HepG2 (cell line): ENCODE measurements around the gene SMIM13. TPM values are rescaled to one million over a fixed set of nuclear protein-coding genes. Genes with fewer than 3 reads are reported as not detected.

ENCODE experiments used
- ATAC-seq: fragments of 200-7000 bp; cut with Tn5 transposase; 3 replicates; pipeline ENCODE4 v1.9.1; 2020; ENCODE audit warnings: mild to moderate bottlenecking, moderate library complexity
- BruUV-seq: library from RNA; stranded (reverse); fragments of 400-500 nt; replicated peaks from 2 replicates; lab custom pipeline; 2021; lab: Mats Ljungman, UMichigan
- CTCF ChIA-PET: fragments of 300-600 bp; formaldehyde crosslinking; extraction: SDS; loops from one replicate; lab custom pipeline; 2021; ENCODE audit warnings: low total read pairs, inconsistent platforms, low intra/inter-chr PET ratio; lab: Yijun Ruan, JAX
- POLR2A ChIA-PET: fragments of 350-600 bp; sonication (Branson Sonifier 250); formaldehyde crosslinking; loops from one replicate; lab custom pipeline; 2020; ENCODE audit warnings: antibody characterized with exemption, inconsistent platforms; lab: Yijun Ruan, JAX
- DNase-seq: peaks from one replicate; pipeline ENCODE4 v3.0.0-alpha.2; 2015; ENCODE audit warnings: low spot score
- FAIRE-seq: peaks from 3 replicates; lab custom pipeline; 2011; peaks lifted over from hg19 to GRCh38; lab: Jason Lieb, UNC
- H2AFZ ChIP-seq: one replicate; pipeline ENCODE4 v1.6.1; 2011; ENCODE audit warnings: low read length, inconsistent platforms
- H3K27ac ChIP-seq: fragments of 300-600 bp; 3 replicates; pipeline ENCODE4 v1.8.0; 2011; ENCODE audit warnings: mixed run types, mild to moderate bottlenecking, mixed read lengths, low read length, inconsistent platforms; ENCODE audit not compliant: insufficient read depth; ENCODE audit errors: extremely low read length
- H3K27me3 ChIP-seq, 2 experiments: fragments of 200-600 bp in 1 of 2; 2 replicates in 1 of 2; 3 replicates in 1 of 2; pipeline versions ENCODE4 v1.6.0 to v1.8.0; 2011; ENCODE audit warnings: low read length in 2 of 2, mild to moderate bottlenecking in 2 of 2, moderate library complexity in 2 of 2, inconsistent platforms in 1 of 2; ENCODE audit not compliant: insufficient read depth in 2 of 2, control insufficient read depth in 1 of 2
- H3K36me3 ChIP-seq, 2 experiments: fragments of 200-600 bp in 1 of 2; replicated peaks in 1 of 2; 2 replicates in 1 of 2; 3 replicates in 1 of 2; pipeline versions ENCODE4 v1.5.1 to v1.8.0; 2011; ENCODE audit warnings: low read length in 2 of 2, inconsistent platforms in 1 of 2; ENCODE audit not compliant: insufficient read depth in 2 of 2, control insufficient read depth in 1 of 2
- H3K4me1 ChIP-seq: 2 replicates; pipeline ENCODE4 v1.5.1; 2012; ENCODE audit warnings: low read length, inconsistent platforms; ENCODE audit not compliant: insufficient read depth
- H3K4me2 ChIP-seq: 2 replicates; pipeline ENCODE4 v1.6.0; 2011; ENCODE audit warnings: low read depth, low read length, inconsistent platforms
- H3K4me3 ChIP-seq, 3 experiments: fragments of 200-600 bp in 1 of 3; sonication (generic), shearing (Covaris generic) in 1 of 3; replicated peaks in 1 of 3; 2 replicates each; pipeline ENCODE4 v1.5.1; 2011 to 2016; ENCODE audit warnings: low read length in 3 of 3, inconsistent platforms in 2 of 3, low read depth in 2 of 3, mild to moderate bottlenecking in 2 of 3, control low read depth in 1 of 3, mixed read lengths in 1 of 3; ENCODE audit not compliant: insufficient read depth in 1 of 3
- H3K79me2 ChIP-seq: one replicate; pipeline ENCODE4 v1.6.1; 2011; ENCODE audit warnings: low read length, inconsistent platforms; ENCODE audit not compliant: insufficient read depth
- H3K9ac ChIP-seq: 2 replicates; pipeline ENCODE4 v1.6.0; 2011; ENCODE audit warnings: mild to moderate bottlenecking, low read depth, low read length, inconsistent platforms; ENCODE audit not compliant: insufficient read depth
- H3K9me3 ChIP-seq: 2 replicates; pipeline ENCODE4 v1.5.1; 2012; ENCODE audit warnings: mild to moderate bottlenecking, low read length
- H4K20me1 ChIP-seq: 2 replicates; pipeline ENCODE4 v1.6.0; 2011; ENCODE audit warnings: inconsistent platforms, mild to moderate bottlenecking, low read length, moderate library complexity; ENCODE audit not compliant: insufficient read depth
- ATF1 ChIP-seq: IDR thresholded peaks from 2 replicates; pipeline ENCODE4 v1.6.1; 2016; ENCODE audit warnings: mild to moderate bottlenecking, control low read depth
- BRD4 ChIP-seq: sonication (generic); formaldehyde crosslinking; IDR thresholded peaks from 2 replicates; pipeline ENCODE4 v1.4.0; 2020; ENCODE audit warnings: missing genetic modification reagents
- CEBPB ChIP-seq: IDR thresholded peaks from 2 replicates; pipeline ENCODE4 v1.6.1; 2011; ENCODE audit warnings: low read depth, low read length, improper control_type of control experiment, borderline replicate concordance
- EED ChIP-seq: sonication (generic); formaldehyde crosslinking; IDR thresholded peaks from 2 replicates; pipeline ENCODE4 v1.5.0; 2020; ENCODE audit warnings: mild to moderate bottlenecking, missing genetic modification reagents
- KAT2B ChIP-seq: fragments of 150-350 bp; IDR thresholded peaks from 2 replicates; pipeline ENCODE4 v1.6.1; 2014; ENCODE audit warnings: low read depth, low read length, borderline replicate concordance
- PPARG ChIP-seq: conservative IDR thresholded peaks from 2 replicates; pipeline ENCODE4 v1.6.1; 2016; ENCODE audit warnings: missing biosample characterization, missing genetic modification reagents
- SOX6 ChIP-seq, 2 experiments: fragments of 450-650 bp in 1 of 2; sonication (generic) in 1 of 2; formaldehyde crosslinking in 1 of 2; IDR thresholded peaks; 2 replicates each; pipeline versions ENCODE4 v1.4.0 to v1.6.1; 2017 to 2020; ENCODE audit warnings: antibody characterized with exemption in 1 of 2, mild to moderate bottlenecking in 1 of 2, missing genetic modification reagents in 1 of 2
- THYN1 ChIP-seq: sonication (generic); formaldehyde crosslinking; IDR thresholded peaks from 2 replicates; pipeline ENCODE4 v1.8.1; 2023; ENCODE audit warnings: low read depth, mild to moderate bottlenecking, moderate library complexity, missing genetic modification reagents, borderline replicate concordance
- TMF1 ChIP-seq: sonication (generic); formaldehyde crosslinking; IDR thresholded peaks from 2 replicates; pipeline ENCODE4 v1.8.1; 2022; ENCODE audit warnings: low read depth, missing genetic modification reagents
- ZFYVE20 ChIP-seq: sonication (generic); formaldehyde crosslinking; IDR thresholded peaks from 2 replicates; pipeline ENCODE4 v1.8.0; 2023; ENCODE audit warnings: low read depth, mild to moderate bottlenecking, moderate library complexity, missing genetic modification reagents, borderline replicate concordance
- ZNF160 ChIP-seq: sonication (generic); formaldehyde crosslinking; IDR thresholded peaks from 2 replicates; pipeline ENCODE4 v1.8.0; 2022; ENCODE audit warnings: mild to moderate bottlenecking, inconsistent platforms, missing genetic modification reagents
- ZNF260 ChIP-seq: sonication (generic); formaldehyde crosslinking; IDR thresholded peaks from 2 replicates; pipeline ENCODE4 v1.4.0; 2020; ENCODE audit warnings: missing genetic modification reagents, low read depth, mild to moderate bottlenecking, borderline replicate concordance
- ZNF446 ChIP-seq: sonication (generic); formaldehyde crosslinking; IDR thresholded peaks from 2 replicates; pipeline ENCODE4 v1.5.0; 2020; ENCODE audit warnings: mild to moderate bottlenecking, missing genetic modification reagents
- ZNF496 ChIP-seq: sonication (generic); formaldehyde crosslinking; IDR thresholded peaks from 2 replicates; pipeline ENCODE4 v1.8.1; 2023; ENCODE audit warnings: mild to moderate bottlenecking, moderate library complexity, missing genetic modification reagents; ENCODE audit not compliant: insufficient replicate concordance
- ZNF674 ChIP-seq: sonication (generic); formaldehyde crosslinking; IDR thresholded peaks from 2 replicates; pipeline ENCODE4 v1.5.0; 2020; ENCODE audit warnings: low read depth, mild to moderate bottlenecking, missing genetic modification reagents
- WGBS: methylation state at CpG from one replicate; pipeline ENCODE4 v1.1.6; 2017; ENCODE audit warnings: low lambda C conversion rate; 5-methylcytosine and 5-hydroxymethylcytosine counted together
- in situ Hi-C: cut with HindIII; loops from 2 replicates; pipeline ENCODE4 v1.10.0; 2017; ENCODE audit warnings: low pct_unique_long_range_greater_than_20kb; ENCODE audit not compliant: extremely low pct_ligation_motif_present
- intact Hi-C: fragments of 100-400 bp; cut with micrococcal nuclease; formaldehyde crosslinking; loops from one replicate; pipeline ENCODE4 v1.10.0; 2022; ENCODE audit not compliant: unreplicated experiment
- polyA plus RNA-seq, 8 experiments: library from polyadenylated mRNA; depleted of rRNA in 3 of 8; stranded (reverse) in 7 of 8; unstranded in 1 of 8; fragments of >200 nt; fragmentation: Illumina TruSeq in 4 of 8; extraction: Trizol in 4 of 8; gene quantifications; 2 replicates each; pipeline versions ENCODE4 v1.2.1 to v1.2.3, GENCODE V29; 2011 to 2016; ENCODE audit warnings: low read depth in 4 of 8, missing spikeins in 1 of 8, mixed read lengths in 1 of 8; ENCODE audit not compliant: insufficient read depth in 1 of 8
- total RNA-seq, 5 experiments: library from RNA; depleted of rRNA; stranded (reverse); fragments of >200 nt; fragmentation: Illumina TruSeq; extraction: Trizol; gene quantifications; 2 replicates each; pipeline ENCODE4 v1.2.3, GENCODE V29; 2016; ENCODE audit warnings: low read depth in 1 of 5
- TF ChIP-seq, protein P1 (sequence below): sonication (generic); formaldehyde crosslinking; IDR thresholded peaks from 2 replicates; pipeline ENCODE4 v1.4.0; 2020; ENCODE audit warnings: low read depth, mild to moderate bottlenecking, missing genetic modification reagents
- TF ChIP-seq, protein P2 (sequence below): sonication (generic); formaldehyde crosslinking; IDR thresholded peaks from 2 replicates; pipeline ENCODE4 v1.5.1; 2020; ENCODE audit warnings: mild to moderate bottlenecking, missing genetic modification reagents, moderate library complexity

Gene SMIM13
- total and polyA plus RNA-seq, 2 of the 13 experiments (the other 11 are each of a cell fraction or from before 2014, with no cell fraction given): 2.7 to 10.2 TPM

DNA sequence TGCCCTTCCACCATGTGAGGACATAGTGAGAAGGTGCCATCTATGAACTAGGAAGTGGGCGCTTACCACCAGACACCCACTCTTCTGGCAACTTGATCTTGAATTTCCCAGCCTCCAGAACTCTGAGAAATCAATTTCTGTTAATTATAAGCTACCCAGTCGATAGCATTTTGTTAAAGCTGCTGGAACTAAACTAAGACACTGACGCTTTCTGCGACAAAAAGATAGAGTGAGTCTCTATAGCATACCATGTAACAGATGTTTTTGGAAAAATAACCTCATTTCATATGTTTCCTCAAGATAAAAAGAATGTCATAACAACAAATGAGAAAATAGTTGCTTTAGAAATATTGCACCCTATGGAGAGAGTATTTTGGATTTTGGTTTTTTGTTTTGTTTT, 15.4 kb upstream of the SMIM13 start:
- H3K9me3 ChIP-seq: no peaks in the 10 kb centered on the region
- BruUV-seq: no TSS peak
- CTCF ChIA-PET: no interaction called here
- no peaks in the 10 kb centered on the region for H3K79me2 ChIP-seq
- WGBS: 64% methylated on average over 4 of the region's 4 CpGs
- H3K9ac ChIP-seq: no peak overlapping the region
- FAIRE-seq: no peak
- TF ChIP-seq EED (CRISPR knock-in tag): no peak
- peak; percentile 46; the same call in 1 of the 2 replicates for TF ChIP-seq KAT2B
- TF ChIP-seq, all 625 proteins: peak for 1
- in situ Hi-C loops (no loop called here), intact Hi-C loops (no loop called here)
- ATAC-seq: no peak
- H2AFZ ChIP-seq: no peak overlapping the region
- H3K4me2 ChIP-seq: no peak overlapping the region
- H3K27ac ChIP-seq: no peak overlapping the region
- H4K20me1 ChIP-seq: no peaks in the 10 kb centered on the region
- no peak overlapping the region for H3K4me3 ChIP-seq
- POLR2A ChIA-PET: no interaction called here
- H3K27me3 ChIP-seq: no peaks in the 10 kb centered on the region
- H3K36me3 ChIP-seq: no peaks in the 10 kb centered on the region
- peaks cover 12% of the 10 kb centered on the region for H3K4me1 ChIP-seq
- no peak for DNase-seq

DNA sequence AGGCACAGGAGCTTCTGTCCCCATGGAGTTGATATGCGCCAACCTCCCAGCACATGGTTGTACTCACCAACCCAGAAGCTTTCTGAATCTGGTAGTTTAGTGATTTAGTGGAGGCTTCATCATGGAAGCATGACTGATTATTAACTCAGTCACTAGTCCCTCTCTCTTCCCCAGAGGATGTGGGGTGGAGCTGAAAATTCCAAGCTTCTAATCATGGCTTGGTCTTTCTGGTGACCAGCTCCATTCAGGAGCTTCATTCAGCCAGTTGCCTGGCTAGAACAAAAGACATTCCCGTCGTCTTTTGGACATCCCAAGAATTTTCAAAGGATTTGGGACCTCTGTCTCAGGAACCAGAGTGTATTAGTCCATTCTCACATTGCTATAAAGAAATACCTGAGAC, 13.3 kb upstream of the SMIM13 start:
- Histone ChIP-seq H2AFZ (no peak overlapping the region), H3K4me3 (no peak overlapping the region), H3K4me2 (no peak overlapping the region), H3K27me3 (no peaks in the 10 kb centered on the region; a peak in 1 of 5 replicates), H3K36me3 (no peaks in the 10 kb centered on the region), H3K4me1 (peaks cover 12% of the 10 kb centered on the region), H4K20me1 (no peaks in the 10 kb centered on the region), H3K9ac (no peak overlapping the region), H3K79me2 (no peaks in the 10 kb centered on the region), H3K9me3 (no peaks in the 10 kb centered on the region), H3K27ac (no peak overlapping the region)
- ChIA-PET POLR2A (interaction anchor here (0.7 kb wide), 1 partner anchor 13 kb away, joined by 4 read pairs; the partner anchor contains the start of gene SMIM13), CTCF (no interaction called here)
- DNase-seq: no peak
- no TSS peak for BruUV-seq
- ATAC-seq: peak; percentile 64
- intact Hi-C loops (no loop called here), in situ Hi-C loops (no loop called here)
- FAIRE-seq: no peak
- WGBS: 33% methylated on average over 3 of the region's 3 CpGs
- no peak for TF ChIP-seq ZNF260
- no peak for TF ChIP-seq THYN1
- no peak for TF ChIP-seq CEBPB
- TF ChIP-seq SOX6 (IDR thresholded peaks at IDR 0.05): no peak
- no peak for TF ChIP-seq SOX6 (CRISPR knock-in tag; IDR thresholded peaks at IDR 0.05)
- TF ChIP-seq BRD4 (CRISPR knock-in tag): no peak
- TF ChIP-seq ZNF496: no peak
- no peak for TF ChIP-seq ATF1
- no peak for TF ChIP-seq ZFYVE20
- TF ChIP-seq PPARG (CRISPR knock-in tag): no peak
- TF ChIP-seq TMF1 (CRISPR knock-in tag): no peak
- TF ChIP-seq ZNF674 (CRISPR knock-in tag): no peak
- TF ChIP-seq, protein P1, sequence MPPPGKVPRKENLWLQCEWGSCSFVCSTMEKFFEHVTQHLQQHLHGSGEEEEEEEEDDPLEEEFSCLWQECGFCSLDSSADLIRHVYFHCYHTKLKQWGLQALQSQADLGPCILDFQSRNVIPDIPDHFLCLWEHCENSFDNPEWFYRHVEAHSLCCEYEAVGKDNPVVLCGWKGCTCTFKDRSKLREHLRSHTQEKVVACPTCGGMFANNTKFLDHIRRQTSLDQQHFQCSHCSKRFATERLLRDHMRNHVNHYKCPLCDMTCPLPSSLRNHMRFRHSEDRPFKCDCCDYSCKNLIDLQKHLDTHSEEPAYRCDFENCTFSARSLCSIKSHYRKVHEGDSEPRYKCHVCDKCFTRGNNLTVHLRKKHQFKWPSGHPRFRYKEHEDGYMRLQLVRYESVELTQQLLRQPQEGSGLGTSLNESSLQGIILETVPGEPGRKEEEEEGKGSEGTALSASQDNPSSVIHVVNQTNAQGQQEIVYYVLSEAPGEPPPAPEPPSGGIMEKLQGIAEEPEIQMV: no peak
- TF ChIP-seq ZNF446 (CRISPR knock-in tag): no peak
- TF ChIP-seq, protein P2, sequence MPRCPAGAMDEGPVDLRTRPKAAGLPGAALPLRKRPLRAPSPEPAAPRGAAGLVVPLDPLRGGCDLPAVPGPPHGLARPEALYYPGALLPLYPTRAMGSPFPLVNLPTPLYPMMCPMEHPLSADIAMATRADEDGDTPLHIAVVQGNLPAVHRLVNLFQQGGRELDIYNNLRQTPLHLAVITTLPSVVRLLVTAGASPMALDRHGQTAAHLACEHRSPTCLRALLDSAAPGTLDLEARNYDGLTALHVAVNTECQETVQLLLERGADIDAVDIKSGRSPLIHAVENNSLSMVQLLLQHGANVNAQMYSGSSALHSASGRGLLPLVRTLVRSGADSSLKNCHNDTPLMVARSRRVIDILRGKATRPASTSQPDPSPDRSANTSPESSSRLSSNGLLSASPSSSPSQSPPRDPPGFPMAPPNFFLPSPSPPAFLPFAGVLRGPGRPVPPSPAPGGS (CRISPR knock-in tag): no peak
- TF ChIP-seq ZNF160 (CRISPR knock-in tag): no peak
